Omental fat pad (tissue), 4 donors: Measurements from ENCODE around the gene SPDYE4. TPM values are rescaled to one million over a fixed set of nuclear protein-coding genes. Genes with fewer than 3 reads are reported as not detected.

Source experiments
- ATAC-seq: fragments of 150-250 bp; one replicate; pipeline ENCODE4 v1.9.1; 2016; ENCODE audit warnings: mild to moderate bottlenecking, moderate library complexity; ENCODE audit not compliant: low FRiP score
- DNase-seq: peaks from one replicate; pipeline ENCODE4 v3.0.0-alpha.2; 2019; ENCODE audit warnings: low spot score
- CTCF ChIP-seq, 3 donors: fragments of 450-650 bp; IDR thresholded peaks; one replicate each; pipeline ENCODE4 v1.5.1; 2016 to 2017; ENCODE audit warnings: antibody characterized with exemption in 3 of 3, mild to moderate bottlenecking in 3 of 3, moderate library complexity in 2 of 3
- total RNA-seq, 4 donors: library from RNA; depleted of rRNA; stranded (reverse); fragments of >200 nt; gene quantifications; one replicate each; pipeline ENCODE4 v1.1.0, GENCODE V29; 2016

Gene SPDYE4
- total RNA-seq, 4 donors from 2014 or later: not detected

GRCh38 chr17:8746501-8747236, 11.7 kb downstream of the SPDYE4 start:
- ATAC-seq (no peak), DNase-seq (no peak)
- no peak for TF ChIP-seq CTCF (IDR thresholded peaks at IDR 0.05)

DNA sequence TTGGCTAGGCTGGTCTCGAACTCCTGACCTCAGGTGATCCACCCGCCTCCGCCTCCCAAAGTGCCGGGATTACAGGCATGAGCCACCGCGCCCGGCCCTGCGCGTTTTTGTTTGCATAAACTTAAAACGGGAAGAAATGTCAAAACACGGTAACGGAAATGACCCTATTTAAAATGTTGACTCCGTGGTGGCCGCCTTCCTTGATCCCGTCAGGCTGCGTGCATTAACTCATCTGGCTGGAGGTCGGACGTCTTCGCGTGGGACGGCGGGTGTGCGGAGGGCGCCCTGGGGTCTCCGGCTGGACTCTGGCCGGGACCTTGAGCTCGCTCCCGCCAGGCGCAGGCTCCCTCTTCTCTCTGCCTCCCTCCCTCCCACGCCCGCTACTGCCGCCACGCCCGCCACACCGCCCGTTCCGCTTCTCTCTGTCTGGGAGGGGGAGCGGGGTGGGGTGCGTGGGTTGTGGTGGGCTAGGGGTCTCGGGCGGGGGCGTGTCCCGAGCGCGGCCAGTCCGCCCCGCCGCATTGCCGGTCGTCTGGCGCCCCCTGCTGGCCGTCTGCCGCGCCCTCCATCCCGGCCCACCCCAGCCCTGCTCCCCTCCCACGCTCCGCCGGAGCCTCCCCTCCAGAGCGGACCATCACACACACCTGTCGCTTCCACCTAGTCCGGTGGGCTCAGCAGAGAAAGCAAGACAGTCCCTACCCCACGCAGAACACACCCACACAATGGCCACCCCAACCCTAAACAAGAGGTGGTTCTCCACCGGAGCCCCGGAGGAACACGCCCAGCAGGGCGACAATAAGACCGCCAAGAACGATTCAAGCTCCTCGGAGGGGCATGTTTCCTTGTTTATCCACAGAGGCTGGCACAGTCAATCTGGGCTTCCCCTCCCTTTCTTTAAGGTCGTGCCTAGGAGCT, 12.5 kb downstream of the SPDYE4 start:
- peak in 2 of 3 donors; percentile 58 to 65 for TF ChIP-seq CTCF (IDR thresholded peaks at IDR 0.05)
- DNase-seq (peak; percentile 70), ATAC-seq (peak; percentile 77)

GRCh38 chr17:8744086-8744785, 14.1 kb downstream of the SPDYE4 start:
- no peak for TF ChIP-seq CTCF (IDR thresholded peaks at IDR 0.05)
- DNase-seq (no peak), ATAC-seq (no peak)

- no peak for DNase-seq
- TF ChIP-seq CTCF (IDR thresholded peaks at IDR 0.05): no peak
- ATAC-seq: no peak
These were observed 15.5 kb downstream of the SPDYE4 start for GRCh38 chr17:8742819-8743218.

- no peak for TF ChIP-seq CTCF (IDR thresholded peaks at IDR 0.05)
- no peak for ATAC-seq
- DNase-seq: no peak
These were observed 16.1 kb downstream of the SPDYE4 start for GRCh38 chr17:8742274-8742673.

GRCh38 chr17:8741771-8742170, 16.6 kb downstream of the SPDYE4 start:
- no peak for ATAC-seq
- no peak for DNase-seq
- TF ChIP-seq CTCF (IDR thresholded peaks at IDR 0.05): no peak
